OCI-LY7 (cell line): ENCODE measurements around the gene FNDC3B. TPM values are rescaled to one million over a fixed set of nuclear protein-coding genes. Genes with fewer than 3 reads are reported as not detected.

Experiments used
- BruUV-seq: library from RNA; stranded (reverse); fragments of 400-500 nt; replicated peaks from 2 replicates; lab custom pipeline; 2021; lab: Mats Ljungman, UMichigan
- CTCF ChIA-PET: fragments of 300-600 bp; sonication (Branson Sonifier 250); formaldehyde crosslinking; loops from one replicate; lab custom pipeline; 2022; ENCODE audit warnings: antibody characterized with exemption; ENCODE audit not compliant: unreplicated experiment; lab: Charles Lee
- POLR2A ChIA-PET: fragments of 300-600 bp; sonication (Branson Sonifier 250); formaldehyde crosslinking; loops from one replicate; lab custom pipeline; 2022; ENCODE audit warnings: antibody characterized with exemption; lab: Charles Lee
- DNase-seq: peaks from one replicate; pipeline ENCODE4 v3.0.0-alpha.2; 2015; ENCODE audit warnings: low spot score
- H2AFZ ChIP-seq: fragments of 200-600 bp; sonication (generic), shearing (Covaris generic); 2 replicates; pipeline ENCODE4 v1.6.1; 2014; ENCODE audit warnings: mild to moderate bottlenecking, antibody characterized with exemption, low read length, moderate library complexity
- H3K27ac ChIP-seq: fragments of 200-600 bp; sonication (generic); 2 replicates; pipeline ENCODE4 v1.5.1; 2014; ENCODE audit warnings: mixed run types, low read depth, mild to moderate bottlenecking, moderate library complexity, low read length, inconsistent platforms; ENCODE audit not compliant: poor library complexity, severe bottlenecking
- H3K36me3 ChIP-seq: fragments of 200-600 bp; sonication (generic); 2 replicates; pipeline ENCODE4 v1.6.1; 2014; ENCODE audit warnings: mild to moderate bottlenecking, antibody characterized with exemption, low read length, moderate library complexity, mixed read lengths; ENCODE audit not compliant: insufficient read depth
- H3K4me1 ChIP-seq: fragments of 200-600 bp; sonication (generic); 2 replicates; pipeline ENCODE4 v1.5.1; 2014; ENCODE audit warnings: mild to moderate bottlenecking, low read length; ENCODE audit not compliant: insufficient read depth, poor library complexity, severe bottlenecking
- H3K4me2 ChIP-seq: fragments of 200-600 bp; sonication (generic); 2 replicates; pipeline ENCODE4 v1.6.1; 2014; ENCODE audit warnings: mild to moderate bottlenecking, low read length
- H3K4me3 ChIP-seq: fragments of 200-600 bp; sonication (generic); 2 replicates; pipeline ENCODE4 v1.5.1; 2014; ENCODE audit warnings: mild to moderate bottlenecking, low read depth, low read length; ENCODE audit not compliant: poor library complexity, severe bottlenecking
- H3K79me2 ChIP-seq: fragments of 200-600 bp; sonication (generic); 2 replicates; pipeline ENCODE4 v1.6.1; 2016; ENCODE audit warnings: low read depth, mild to moderate bottlenecking, low read length, moderate library complexity, mixed read lengths; ENCODE audit not compliant: insufficient read depth
- H3K9me2 ChIP-seq: fragments of 200-600 bp; sonication (generic); 2 replicates; pipeline ENCODE4 v1.6.1; 2016; ENCODE audit warnings: mild to moderate bottlenecking, low read length, mixed read lengths; ENCODE audit not compliant: insufficient read depth
- H3K9me3 ChIP-seq: fragments of 200-600 bp; sonication (generic); 2 replicates; pipeline ENCODE4 v1.6.1; 2014; ENCODE audit warnings: mild to moderate bottlenecking, mixed run types, low read length, mixed read lengths
- H4K20me1 ChIP-seq: fragments of 200-600 bp; sonication (generic); 2 replicates; pipeline ENCODE4 v1.6.1; 2014; ENCODE audit warnings: mild to moderate bottlenecking, antibody characterized with exemption, low read length, moderate library complexity, mixed read lengths; ENCODE audit not compliant: insufficient read depth
- CTCF ChIP-seq: fragments of 200-600 bp; sonication (generic); conservative IDR thresholded peaks from 2 replicates; pipeline ENCODE4 v1.5.1; 2014; ENCODE audit warnings: mild to moderate bottlenecking, antibody characterized with exemption, low read length, moderate library complexity, mixed read lengths
- EZH2phosphoT487 ChIP-seq: fragments of 200-600 bp; sonication (generic); IDR thresholded peaks from 2 replicates; pipeline ENCODE4 v1.6.1; 2018; ENCODE audit warnings: low read depth, borderline replicate concordance, mild to moderate bottlenecking, mixed run types, antibody characterized with exemption, low read length, moderate library complexity, mixed read lengths
- intact Hi-C: fragments of 100-400 bp; cut with micrococcal nuclease; formaldehyde crosslinking; loops from one replicate; pipeline ENCODE4 v1.10.0; 2022; ENCODE audit not compliant: unreplicated experiment
- total RNA-seq, 2 experiments: library from RNA; depleted of rRNA in 1 of 2; stranded (reverse); fragments of >200 nt in 1 of 2; shearing (Covaris generic) in 1 of 2; gene quantifications; 2 replicates each; pipeline ENCODE4 v1.2.3, GENCODE V29; 2014 to 2022

The FNDC3B gene
- total RNA-seq, 2 experiments from 2014 or later = 23.3 to 28.5 TPM

GRCh38 chr3:172263781-172264486 is 224.6 kb downstream of the FNDC3B start:
- Histone ChIP-seq H3K4me2 (no peak overlapping the region), H3K4me3 (no peak overlapping the region), H3K36me3 (no peaks in the 10 kb centered on the region), H3K9me2 (no peaks in the 10 kb centered on the region), H3K79me2 (no peaks in the 10 kb centered on the region), H3K27ac (no peak overlapping the region), H4K20me1 (no peaks in the 10 kb centered on the region), H3K9me3 (no peaks in the 10 kb centered on the region), H3K4me1 (no peaks in the 10 kb centered on the region), H2AFZ (no peak overlapping the region)
- BruUV-seq = no TSS peak
- DNase-seq = no peak
- ChIA-PET POLR2A (no interaction called here), CTCF (no interaction called here)
- intact Hi-C loops = no loop called here
- no peak for TF ChIP-seq CTCF
- TF ChIP-seq EZH2phosphoT487 = no peak

DNA sequence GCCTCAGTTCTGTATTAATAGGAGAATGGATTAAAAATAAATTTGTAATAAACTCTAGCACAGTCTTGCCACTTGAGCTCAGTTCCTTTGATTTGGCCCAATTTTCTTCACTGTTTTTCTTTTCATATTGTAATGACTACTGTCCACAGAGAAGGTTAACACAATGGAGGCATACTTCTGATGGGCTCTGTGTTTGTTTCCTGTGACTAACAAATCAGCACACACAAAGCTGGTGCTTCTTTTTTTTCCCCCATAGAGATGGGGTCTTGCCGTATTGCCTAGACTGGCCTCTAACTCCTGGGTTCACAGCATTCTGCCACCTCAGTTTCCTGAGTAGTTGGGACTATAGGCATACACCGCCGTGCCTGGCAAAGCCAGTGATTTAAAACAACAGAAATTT is 226.7 kb downstream of the FNDC3B start:
- CTCF ChIA-PET = no interaction called here
- H2AFZ ChIP-seq = no peak overlapping the region
- intact Hi-C loops = no loop called here

More for the DNA sequence above, 226.7 kb downstream of the FNDC3B start:
- H3K36me3 ChIP-seq = no peaks in the 10 kb centered on the region
- H3K4me3 ChIP-seq = no peak overlapping the region
- H3K4me2 ChIP-seq = no peak overlapping the region
- POLR2A ChIA-PET = interaction anchor here (1.0 to 2.1 kb wide), 2 partner anchors 13 to 49 kb away, joined by 4 to 5 read pairs; no protein-coding TSS in a partner anchor
- no peaks in the 10 kb centered on the region for H4K20me1 ChIP-seq
- no peaks in the 10 kb centered on the region for H3K9me2 ChIP-seq
- no peaks in the 10 kb centered on the region for H3K9me3 ChIP-seq
- H3K4me1 ChIP-seq = peaks cover 8% of the 10 kb centered on the region
- DNase-seq = no peak
- H3K79me2 ChIP-seq = no peaks in the 10 kb centered on the region
- TF ChIP-seq EZH2phosphoT487 = no peak
- TF ChIP-seq CTCF = no peak
- no TSS peak for BruUV-seq
- no peak overlapping the region for H3K27ac ChIP-seq
